ENCODE results near the gene NME7. TPM values are rescaled to one million over a fixed set of nuclear protein-coding genes. Genes with fewer than 3 reads are reported as not detected.

The NME7 gene
- total RNA-seq, 1 donor from 2014 or later, result 12.5 TPM

DNA sequence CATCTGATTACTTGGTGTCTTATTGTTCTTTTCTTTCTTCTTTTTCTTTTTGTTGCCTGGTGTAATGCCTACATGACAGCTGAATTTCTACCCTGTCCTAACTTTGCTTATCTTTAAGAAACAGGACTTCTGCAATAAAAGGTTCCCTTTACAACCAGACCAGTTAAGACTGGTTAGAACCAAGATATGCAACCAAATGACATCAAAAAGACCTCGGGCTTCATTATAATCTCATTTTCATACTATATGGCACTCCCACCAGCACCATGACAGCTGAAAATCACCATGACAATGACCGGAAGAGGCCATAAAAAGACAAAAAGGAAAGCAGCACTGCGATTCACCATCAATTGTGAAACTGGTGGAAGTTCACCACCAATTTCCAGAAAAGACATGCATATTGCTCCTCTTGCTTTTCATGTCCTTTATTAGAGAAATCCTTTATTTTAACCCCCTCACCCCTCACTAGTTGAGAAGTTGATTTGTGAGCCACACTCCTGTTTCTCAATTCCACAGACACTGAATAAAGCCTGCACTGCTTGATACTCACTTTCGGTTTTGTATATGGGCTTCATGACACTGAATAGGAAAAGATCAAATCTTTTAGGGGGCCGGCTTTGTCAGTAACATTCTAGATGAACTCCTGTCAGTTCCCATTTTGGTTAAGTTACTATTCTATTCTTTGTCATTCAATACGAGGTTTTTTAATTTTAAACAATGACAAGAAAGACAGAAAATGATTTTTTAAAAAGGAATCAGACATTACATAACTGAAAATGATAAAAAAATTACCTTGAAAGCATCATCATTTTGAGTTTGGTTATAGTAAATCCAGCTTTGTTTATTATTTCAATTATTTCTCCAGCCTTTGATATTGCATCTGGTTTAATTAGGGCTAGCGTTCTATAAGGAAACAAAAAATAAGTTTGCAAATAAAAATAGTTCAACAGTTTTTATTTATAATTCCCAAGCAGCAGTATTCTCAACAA is 58.1 kb downstream of the NME7 start:
- Histone ChIP-seq H3K4me3 (ENCODE audit: low read length in 3 of 3) (no peak overlapping the region), H3K27ac (ENCODE audit: low read depth, low read length) (no peak overlapping the region), H3K4me1 (ENCODE audit: control insufficient read depth in 3 of 3, insufficient read depth in 3 of 3, low read length in 3 of 3) (no peaks in the 10 kb centered on the region), H3K27me3 (ENCODE audit: control insufficient read depth in 3 of 3, insufficient read depth in 3 of 3, low read length in 3 of 3) (no peaks in the 10 kb centered on the region), H3K9ac (ENCODE audit: low read depth in 1 of 3, low read length in 3 of 3) (no peak overlapping the region), H3K36me3 (ENCODE audit: control insufficient read depth in 3 of 3, insufficient read depth in 3 of 3, low read length in 3 of 3) (peaks cover 0 to 3% (median 0%) of the 10 kb centered on the region in 3 donors), H3K9me3 (ENCODE audit: control insufficient read depth in 3 of 3, low read length in 3 of 3) (no peaks in the 10 kb centered on the region)

DNA sequence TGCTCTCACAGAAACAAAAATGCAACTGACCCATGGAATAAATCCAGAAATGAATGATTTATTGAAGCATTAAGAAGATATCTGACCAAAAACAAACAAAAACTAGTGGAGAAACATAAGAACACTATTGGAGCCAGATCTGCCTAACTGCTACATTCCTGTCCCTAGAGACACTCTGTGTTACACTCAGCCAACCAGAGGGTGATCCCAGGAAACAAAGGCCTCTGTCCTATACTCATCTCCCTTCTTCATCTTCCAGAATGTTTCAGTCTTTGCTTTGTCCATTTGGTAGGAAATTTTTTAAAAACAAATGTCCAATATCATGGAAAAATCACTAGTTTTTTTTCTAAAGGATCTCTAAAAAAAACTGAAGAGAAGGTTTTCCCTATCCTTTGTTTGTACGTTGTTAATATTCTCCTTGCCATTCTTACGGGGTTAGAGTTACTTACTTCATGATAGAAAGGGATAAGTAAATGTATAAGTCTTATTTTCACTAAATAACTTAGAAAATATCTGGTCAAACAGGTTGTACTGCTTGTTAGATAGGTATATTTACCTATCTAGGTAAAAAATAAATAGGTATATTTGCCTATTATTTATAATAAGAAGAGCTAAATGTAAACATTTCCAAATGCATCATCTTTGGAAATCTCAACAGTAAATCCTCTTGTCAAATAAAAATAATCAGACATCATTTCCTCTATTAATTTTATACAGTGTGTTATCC is 59.1 kb downstream of the NME7 start:
- H3K9me3 ChIP-seq (ENCODE audit: control insufficient read depth in 3 of 3, low read length in 3 of 3), result no peaks in the 10 kb centered on the region
- no peaks in the 10 kb centered on the region for H3K4me1 ChIP-seq (ENCODE audit: control insufficient read depth in 3 of 3, insufficient read depth in 3 of 3, low read length in 3 of 3)
- no peak overlapping the region for H3K4me3 ChIP-seq (ENCODE audit: low read length in 3 of 3)
- H3K27ac ChIP-seq (ENCODE audit: low read depth, low read length), result no peak overlapping the region
- peaks cover 0 to 3% (median 0%) of the 10 kb centered on the region in 3 donors for H3K36me3 ChIP-seq (ENCODE audit: control insufficient read depth in 3 of 3, insufficient read depth in 3 of 3, low read length in 3 of 3)
- no peak overlapping the region for H3K9ac ChIP-seq (ENCODE audit: low read depth in 1 of 3, low read length in 3 of 3)
- H3K27me3 ChIP-seq (ENCODE audit: control insufficient read depth in 3 of 3, insufficient read depth in 3 of 3, low read length in 3 of 3), result no peaks in the 10 kb centered on the region

DNA sequence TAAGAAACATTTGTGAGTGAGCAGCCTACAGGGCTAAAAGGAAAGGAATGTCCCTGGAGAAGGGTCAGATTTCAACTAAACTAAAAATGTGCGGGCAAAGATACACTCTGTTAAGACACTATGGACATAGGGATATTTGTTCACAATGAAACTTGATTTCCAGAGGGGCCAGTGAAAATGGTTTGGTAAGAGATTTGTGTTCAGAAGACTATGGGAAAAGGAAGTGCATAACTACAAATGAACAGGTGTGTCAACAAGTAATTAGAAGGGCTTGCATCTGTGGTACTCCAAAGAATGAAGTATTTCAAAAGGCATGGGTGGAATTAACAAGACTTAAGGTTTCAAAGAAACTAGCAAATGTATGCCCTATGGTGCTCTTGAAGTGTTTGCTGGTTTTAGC is 60.4 kb downstream of the NME7 start:
- no peaks in the 10 kb centered on the region for H3K27me3 ChIP-seq (ENCODE audit: control insufficient read depth in 3 of 3, insufficient read depth in 3 of 3, low read length in 3 of 3)
- no peak overlapping the region for H3K9ac ChIP-seq (ENCODE audit: low read depth in 1 of 3, low read length in 3 of 3)
- H3K9me3 ChIP-seq (ENCODE audit: control insufficient read depth in 3 of 3, low read length in 3 of 3), result no peaks in the 10 kb centered on the region
- peaks cover 0 to 3% (median 2%) of the 10 kb centered on the region in 3 donors for H3K36me3 ChIP-seq (ENCODE audit: control insufficient read depth in 3 of 3, insufficient read depth in 3 of 3, low read length in 3 of 3)
- no peaks in the 10 kb centered on the region for H3K4me1 ChIP-seq (ENCODE audit: control insufficient read depth in 3 of 3, insufficient read depth in 3 of 3, low read length in 3 of 3)
- no peak overlapping the region for H3K27ac ChIP-seq (ENCODE audit: low read depth, low read length)
- no peak overlapping the region for H3K4me3 ChIP-seq (ENCODE audit: low read length in 3 of 3)

DNA sequence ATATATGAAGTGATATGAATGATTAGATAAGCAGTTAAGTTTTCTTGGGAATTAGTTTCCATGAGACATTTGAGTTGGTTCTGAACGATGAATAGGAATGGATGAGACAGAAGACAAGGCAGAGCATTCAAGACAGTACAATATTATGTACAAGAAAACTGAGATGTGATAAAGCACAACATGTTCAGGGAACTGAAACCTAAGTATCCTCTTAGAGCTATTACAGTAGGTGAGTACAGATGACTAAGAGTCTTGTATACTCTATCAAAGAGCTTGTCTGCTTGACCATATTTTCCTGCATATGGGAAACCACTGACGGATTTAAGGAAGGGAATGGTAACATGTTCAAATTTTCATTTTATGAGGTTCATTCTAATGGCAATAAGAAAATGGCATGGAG is 61.6 kb downstream of the NME7 start:
- no peak overlapping the region for H3K9ac ChIP-seq (ENCODE audit: low read depth in 1 of 3, low read length in 3 of 3)
- H3K36me3 ChIP-seq (ENCODE audit: control insufficient read depth in 3 of 3, insufficient read depth in 3 of 3, low read length in 3 of 3), result peaks cover 0 to 3% (median 3%) of the 10 kb centered on the region in 3 donors
- no peaks in the 10 kb centered on the region for H3K27me3 ChIP-seq (ENCODE audit: control insufficient read depth in 3 of 3, insufficient read depth in 3 of 3, low read length in 3 of 3)
- H3K9me3 ChIP-seq (ENCODE audit: control insufficient read depth in 3 of 3, low read length in 3 of 3), result no peaks in the 10 kb centered on the region
- H3K4me1 ChIP-seq (ENCODE audit: control insufficient read depth in 3 of 3, insufficient read depth in 3 of 3, low read length in 3 of 3), result no peaks in the 10 kb centered on the region
- no peak overlapping the region for H3K4me3 ChIP-seq (ENCODE audit: low read length in 3 of 3)
- no peak overlapping the region for H3K27ac ChIP-seq (ENCODE audit: low read depth, low read length)

DNA sequence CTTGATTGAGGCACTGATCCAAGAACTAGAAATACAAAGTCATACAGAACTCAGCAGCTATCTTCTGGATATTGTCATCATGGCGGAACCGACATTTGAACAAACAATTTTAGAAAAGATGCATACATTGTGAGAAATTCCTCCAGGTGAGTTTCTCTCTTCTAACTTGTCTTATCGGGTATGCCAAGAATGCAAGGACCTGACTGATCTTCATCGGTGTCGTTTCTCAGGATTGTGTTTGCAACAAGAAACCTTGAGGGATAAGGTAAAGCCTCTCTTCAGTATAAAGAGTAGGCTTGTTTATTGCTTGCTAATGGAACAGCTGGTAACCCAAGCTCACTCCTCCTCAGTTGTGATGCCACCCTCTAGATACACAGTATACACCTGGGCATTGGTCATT is 62.2 kb downstream of the NME7 start:
- no peaks in the 10 kb centered on the region for H3K9me3 ChIP-seq (ENCODE audit: control insufficient read depth in 3 of 3, low read length in 3 of 3)
- H3K4me1 ChIP-seq (ENCODE audit: control insufficient read depth in 3 of 3, insufficient read depth in 3 of 3, low read length in 3 of 3), result no peaks in the 10 kb centered on the region
- H3K27ac ChIP-seq (ENCODE audit: low read depth, low read length), result no peak overlapping the region
- H3K36me3 ChIP-seq (ENCODE audit: control insufficient read depth in 3 of 3, insufficient read depth in 3 of 3, low read length in 3 of 3), result peaks cover 0 to 3% (median 3%) of the 10 kb centered on the region in 3 donors
- H3K27me3 ChIP-seq (ENCODE audit: control insufficient read depth in 3 of 3, insufficient read depth in 3 of 3, low read length in 3 of 3), result no peaks in the 10 kb centered on the region
- H3K9ac ChIP-seq (ENCODE audit: low read depth in 1 of 3, low read length in 3 of 3), result no peak overlapping the region
- no peak overlapping the region for H3K4me3 ChIP-seq (ENCODE audit: low read length in 3 of 3)

DNA sequence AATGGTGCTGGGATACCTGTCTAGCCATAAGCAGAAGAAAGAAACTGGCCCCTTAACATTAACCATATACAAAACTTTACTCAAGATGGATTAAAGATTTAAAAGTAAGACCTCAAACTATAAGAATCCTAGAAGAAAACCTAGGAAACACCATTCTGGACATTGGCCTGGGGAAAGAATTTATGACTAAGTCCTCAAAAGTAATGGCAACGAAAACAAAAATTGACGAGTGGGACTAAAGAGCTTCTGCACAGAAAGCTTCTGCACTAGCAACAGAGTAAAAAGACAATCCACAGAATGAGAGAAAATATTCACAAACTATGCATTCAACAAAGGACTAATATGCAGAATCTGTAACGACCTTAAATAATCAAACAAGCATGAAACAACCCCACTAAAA is 66.7 kb downstream of the NME7 start:
- H3K9ac ChIP-seq (ENCODE audit: low read depth in 1 of 3, low read length in 3 of 3), result no peak overlapping the region
- no peaks in the 10 kb centered on the region for H3K9me3 ChIP-seq (ENCODE audit: control insufficient read depth in 3 of 3, low read length in 3 of 3)
- no peak overlapping the region for H3K4me3 ChIP-seq (ENCODE audit: low read length in 3 of 3)
- no peak overlapping the region for H3K27ac ChIP-seq (ENCODE audit: low read depth, low read length)
- H3K36me3 ChIP-seq (ENCODE audit: control insufficient read depth in 3 of 3, insufficient read depth in 3 of 3, low read length in 3 of 3), result peaks cover 0 to 3% (median 0%) of the 10 kb centered on the region in 3 donors
- H3K4me1 ChIP-seq (ENCODE audit: control insufficient read depth in 3 of 3, insufficient read depth in 3 of 3, low read length in 3 of 3), result no peaks in the 10 kb centered on the region
- no peaks in the 10 kb centered on the region for H3K27me3 ChIP-seq (ENCODE audit: control insufficient read depth in 3 of 3, insufficient read depth in 3 of 3, low read length in 3 of 3)

DNA sequence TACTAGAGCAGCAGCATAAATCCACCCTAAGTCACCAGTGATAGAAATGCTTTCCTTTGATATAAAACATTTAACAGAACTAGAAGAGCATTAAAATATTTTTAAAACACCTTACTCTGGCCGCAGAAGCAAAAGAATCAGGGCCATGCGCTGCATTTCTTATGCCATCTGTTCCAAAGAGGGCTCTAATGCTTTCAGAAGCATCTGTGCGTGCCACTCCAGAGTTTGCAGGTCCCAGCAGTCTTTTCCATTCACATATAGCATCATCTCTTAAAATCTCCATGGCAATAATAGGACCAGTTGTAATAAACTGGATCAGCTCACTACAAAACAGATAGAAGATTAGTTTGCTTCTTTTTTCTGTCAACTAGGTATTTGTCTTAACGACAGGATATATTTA is 69.2 kb downstream of the NME7 start:
- H3K4me1 ChIP-seq (ENCODE audit: control insufficient read depth in 3 of 3, insufficient read depth in 3 of 3, low read length in 3 of 3), result no peaks in the 10 kb centered on the region
- H3K27me3 ChIP-seq (ENCODE audit: control insufficient read depth in 3 of 3, insufficient read depth in 3 of 3, low read length in 3 of 3), result no peaks in the 10 kb centered on the region
- H3K9me3 ChIP-seq (ENCODE audit: control insufficient read depth in 3 of 3, low read length in 3 of 3), result no peaks in the 10 kb centered on the region
- H3K36me3 ChIP-seq (ENCODE audit: control insufficient read depth in 3 of 3, insufficient read depth in 3 of 3, low read length in 3 of 3), result peaks cover 0 to 3% (median 0%) of the 10 kb centered on the region in 3 donors
- no peak overlapping the region for H3K9ac ChIP-seq (ENCODE audit: low read depth in 1 of 3, low read length in 3 of 3)
- H3K27ac ChIP-seq (ENCODE audit: low read depth, low read length), result no peak overlapping the region
- H3K4me3 ChIP-seq (ENCODE audit: low read length in 3 of 3), result no peak overlapping the region

DNA sequence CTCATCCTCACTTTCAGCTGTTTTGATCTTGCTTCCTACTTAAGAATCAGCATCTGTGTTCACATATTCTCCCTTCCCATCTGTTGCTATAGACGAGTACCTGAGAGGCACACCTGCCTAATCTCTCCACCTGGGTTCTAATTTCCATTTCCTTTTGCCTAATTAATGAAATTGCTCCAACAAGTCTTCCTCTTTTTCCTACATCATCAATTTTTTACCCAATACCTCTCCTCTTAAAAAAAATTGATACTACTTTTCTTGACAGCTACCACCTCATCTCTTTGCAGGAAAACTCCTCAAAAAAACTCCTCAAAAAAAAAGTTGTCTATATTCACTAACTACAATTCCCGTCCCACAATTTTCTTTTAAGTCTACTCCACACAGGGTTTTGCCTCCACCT is 71.8 kb downstream of the NME7 start:
- Histone ChIP-seq H3K4me3 (ENCODE audit: low read length in 3 of 3) (no peak overlapping the region), H3K27me3 (ENCODE audit: control insufficient read depth in 3 of 3, insufficient read depth in 3 of 3, low read length in 3 of 3) (no peaks in the 10 kb centered on the region), H3K9ac (ENCODE audit: low read depth in 1 of 3, low read length in 3 of 3) (no peak overlapping the region), H3K4me1 (ENCODE audit: control insufficient read depth in 3 of 3, insufficient read depth in 3 of 3, low read length in 3 of 3) (no peaks in the 10 kb centered on the region), H3K36me3 (ENCODE audit: control insufficient read depth in 3 of 3, insufficient read depth in 3 of 3, low read length in 3 of 3) (no peaks in the 10 kb centered on the region), H3K27ac (ENCODE audit: low read depth, low read length) (no peak overlapping the region), H3K9me3 (ENCODE audit: control insufficient read depth in 3 of 3, low read length in 3 of 3) (no peaks in the 10 kb centered on the region)

DNA sequence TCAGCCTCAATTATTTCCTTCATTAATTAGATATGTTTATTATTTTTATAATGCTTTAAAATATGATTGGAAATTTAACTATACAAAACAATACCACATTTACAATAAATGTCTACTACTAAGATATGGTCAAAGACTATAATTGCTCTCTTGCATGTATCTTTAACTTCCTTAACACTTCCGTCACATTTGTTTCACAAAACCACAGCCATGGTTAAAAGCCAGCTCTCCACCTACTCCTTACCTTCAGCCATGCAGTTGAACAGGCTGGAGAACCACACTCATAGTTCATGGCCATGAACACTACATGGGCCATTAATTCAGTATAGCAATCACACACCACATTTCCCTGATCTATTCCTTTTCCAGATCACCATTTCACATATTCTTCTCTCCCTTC is 72.2 kb downstream of the NME7 start:
- H3K36me3 ChIP-seq (ENCODE audit: control insufficient read depth in 3 of 3, insufficient read depth in 3 of 3, low read length in 3 of 3), result no peaks in the 10 kb centered on the region
- H3K27me3 ChIP-seq (ENCODE audit: control insufficient read depth in 3 of 3, insufficient read depth in 3 of 3, low read length in 3 of 3), result no peaks in the 10 kb centered on the region
- H3K9ac ChIP-seq (ENCODE audit: low read depth in 1 of 3, low read length in 3 of 3), result no peak overlapping the region
- no peak overlapping the region for H3K4me3 ChIP-seq (ENCODE audit: low read length in 3 of 3)
- no peaks in the 10 kb centered on the region for H3K9me3 ChIP-seq (ENCODE audit: control insufficient read depth in 3 of 3, low read length in 3 of 3)
- H3K27ac ChIP-seq (ENCODE audit: low read depth, low read length), result no peak overlapping the region
- no peaks in the 10 kb centered on the region for H3K4me1 ChIP-seq (ENCODE audit: control insufficient read depth in 3 of 3, insufficient read depth in 3 of 3, low read length in 3 of 3)

DNA sequence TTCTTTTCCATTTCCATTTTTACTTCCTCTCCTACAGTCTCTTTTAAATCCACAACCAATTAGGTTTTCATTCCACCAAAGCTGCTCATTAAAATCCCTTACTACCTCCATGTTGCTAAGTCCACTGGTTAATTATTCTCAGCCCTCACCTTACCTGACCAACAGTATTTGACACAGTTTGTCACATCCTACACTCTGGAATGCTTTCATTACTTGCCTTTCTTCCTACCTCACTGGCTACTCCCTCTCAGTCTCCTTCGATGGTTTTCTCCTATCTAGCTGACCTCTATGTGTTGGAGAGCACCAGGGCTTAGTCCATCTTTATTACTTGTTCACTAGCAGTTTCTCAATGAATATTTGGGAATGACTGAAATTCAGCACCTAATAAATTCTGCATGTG is 78.6 kb downstream of the NME7 start:
- H3K27ac ChIP-seq (ENCODE audit: low read depth, low read length), result no peak overlapping the region
- no peaks in the 10 kb centered on the region for H3K4me1 ChIP-seq (ENCODE audit: control insufficient read depth in 3 of 3, insufficient read depth in 3 of 3, low read length in 3 of 3)
- no peaks in the 10 kb centered on the region for H3K36me3 ChIP-seq (ENCODE audit: control insufficient read depth in 3 of 3, insufficient read depth in 3 of 3, low read length in 3 of 3)
- H3K27me3 ChIP-seq (ENCODE audit: control insufficient read depth in 3 of 3, insufficient read depth in 3 of 3, low read length in 3 of 3), result no peaks in the 10 kb centered on the region
- no peak overlapping the region for H3K4me3 ChIP-seq (ENCODE audit: low read length in 3 of 3)
- no peak overlapping the region for H3K9ac ChIP-seq (ENCODE audit: low read depth in 1 of 3, low read length in 3 of 3)
- no peaks in the 10 kb centered on the region for H3K9me3 ChIP-seq (ENCODE audit: control insufficient read depth in 3 of 3, low read length in 3 of 3)
